ENCODE data around the gene VAV1. TPM values are rescaled to one million over a fixed set of nuclear protein-coding genes. Genes with fewer than 3 reads are reported as not detected.
A peak's percentile ranks its signal among the peaks of the same experiment; 100 is the strongest.

VAV1 gene
- total and polyA plus RNA-seq, 9 of the 15 experiments (the other 6 are each of a cell fraction or from before 2014, with no cell fraction given), result 0.46 to 20.1 (median 11.1) TPM

DNA sequence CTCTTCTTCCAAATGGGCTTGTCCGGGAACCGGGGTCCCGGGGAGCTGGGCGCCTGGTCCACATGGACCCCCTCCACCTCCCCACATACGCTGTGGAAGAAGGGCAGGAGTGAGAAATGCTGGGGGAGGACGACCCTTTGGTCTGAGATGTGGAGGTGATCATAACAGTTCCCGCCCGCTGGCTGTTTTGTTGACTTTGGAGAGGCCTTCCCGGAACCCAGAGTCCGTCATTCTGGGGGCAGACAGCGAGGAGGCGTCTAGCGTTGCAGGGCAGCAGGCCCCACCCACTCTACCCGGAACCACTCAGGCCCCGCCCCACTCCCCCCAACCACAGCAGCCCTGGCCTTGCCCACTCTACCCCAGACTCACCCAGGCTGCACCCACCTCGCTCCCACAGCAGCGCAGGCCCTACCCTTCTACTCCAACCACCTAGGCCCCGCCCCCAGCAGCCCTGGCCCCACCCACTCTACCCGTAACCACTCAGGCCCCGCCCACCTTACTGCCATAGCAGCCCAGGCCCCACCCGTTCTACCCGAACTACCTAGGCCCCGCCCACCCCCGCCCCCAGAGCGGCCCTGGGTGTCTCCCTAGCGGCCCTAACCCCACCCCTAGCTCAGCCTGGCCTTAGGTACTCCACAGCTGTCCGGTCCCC, 42.2 kb upstream of the VAV1 start (continued):
- TF ChIP-seq HDAC1 (IDR thresholded peaks at IDR 0.05), result 0 out of 4 replicates have a peak, but pooled peaks of 1 of the 2 experiments have one; percentile 61
- TF ChIP-seq POLR2G (IDR thresholded peaks at IDR 0.05; ENCODE audit: low read depth, low read length), result peak; percentile 45; the same call in 1 of the 2 replicates
- TF ChIP-seq, protein P1, sequence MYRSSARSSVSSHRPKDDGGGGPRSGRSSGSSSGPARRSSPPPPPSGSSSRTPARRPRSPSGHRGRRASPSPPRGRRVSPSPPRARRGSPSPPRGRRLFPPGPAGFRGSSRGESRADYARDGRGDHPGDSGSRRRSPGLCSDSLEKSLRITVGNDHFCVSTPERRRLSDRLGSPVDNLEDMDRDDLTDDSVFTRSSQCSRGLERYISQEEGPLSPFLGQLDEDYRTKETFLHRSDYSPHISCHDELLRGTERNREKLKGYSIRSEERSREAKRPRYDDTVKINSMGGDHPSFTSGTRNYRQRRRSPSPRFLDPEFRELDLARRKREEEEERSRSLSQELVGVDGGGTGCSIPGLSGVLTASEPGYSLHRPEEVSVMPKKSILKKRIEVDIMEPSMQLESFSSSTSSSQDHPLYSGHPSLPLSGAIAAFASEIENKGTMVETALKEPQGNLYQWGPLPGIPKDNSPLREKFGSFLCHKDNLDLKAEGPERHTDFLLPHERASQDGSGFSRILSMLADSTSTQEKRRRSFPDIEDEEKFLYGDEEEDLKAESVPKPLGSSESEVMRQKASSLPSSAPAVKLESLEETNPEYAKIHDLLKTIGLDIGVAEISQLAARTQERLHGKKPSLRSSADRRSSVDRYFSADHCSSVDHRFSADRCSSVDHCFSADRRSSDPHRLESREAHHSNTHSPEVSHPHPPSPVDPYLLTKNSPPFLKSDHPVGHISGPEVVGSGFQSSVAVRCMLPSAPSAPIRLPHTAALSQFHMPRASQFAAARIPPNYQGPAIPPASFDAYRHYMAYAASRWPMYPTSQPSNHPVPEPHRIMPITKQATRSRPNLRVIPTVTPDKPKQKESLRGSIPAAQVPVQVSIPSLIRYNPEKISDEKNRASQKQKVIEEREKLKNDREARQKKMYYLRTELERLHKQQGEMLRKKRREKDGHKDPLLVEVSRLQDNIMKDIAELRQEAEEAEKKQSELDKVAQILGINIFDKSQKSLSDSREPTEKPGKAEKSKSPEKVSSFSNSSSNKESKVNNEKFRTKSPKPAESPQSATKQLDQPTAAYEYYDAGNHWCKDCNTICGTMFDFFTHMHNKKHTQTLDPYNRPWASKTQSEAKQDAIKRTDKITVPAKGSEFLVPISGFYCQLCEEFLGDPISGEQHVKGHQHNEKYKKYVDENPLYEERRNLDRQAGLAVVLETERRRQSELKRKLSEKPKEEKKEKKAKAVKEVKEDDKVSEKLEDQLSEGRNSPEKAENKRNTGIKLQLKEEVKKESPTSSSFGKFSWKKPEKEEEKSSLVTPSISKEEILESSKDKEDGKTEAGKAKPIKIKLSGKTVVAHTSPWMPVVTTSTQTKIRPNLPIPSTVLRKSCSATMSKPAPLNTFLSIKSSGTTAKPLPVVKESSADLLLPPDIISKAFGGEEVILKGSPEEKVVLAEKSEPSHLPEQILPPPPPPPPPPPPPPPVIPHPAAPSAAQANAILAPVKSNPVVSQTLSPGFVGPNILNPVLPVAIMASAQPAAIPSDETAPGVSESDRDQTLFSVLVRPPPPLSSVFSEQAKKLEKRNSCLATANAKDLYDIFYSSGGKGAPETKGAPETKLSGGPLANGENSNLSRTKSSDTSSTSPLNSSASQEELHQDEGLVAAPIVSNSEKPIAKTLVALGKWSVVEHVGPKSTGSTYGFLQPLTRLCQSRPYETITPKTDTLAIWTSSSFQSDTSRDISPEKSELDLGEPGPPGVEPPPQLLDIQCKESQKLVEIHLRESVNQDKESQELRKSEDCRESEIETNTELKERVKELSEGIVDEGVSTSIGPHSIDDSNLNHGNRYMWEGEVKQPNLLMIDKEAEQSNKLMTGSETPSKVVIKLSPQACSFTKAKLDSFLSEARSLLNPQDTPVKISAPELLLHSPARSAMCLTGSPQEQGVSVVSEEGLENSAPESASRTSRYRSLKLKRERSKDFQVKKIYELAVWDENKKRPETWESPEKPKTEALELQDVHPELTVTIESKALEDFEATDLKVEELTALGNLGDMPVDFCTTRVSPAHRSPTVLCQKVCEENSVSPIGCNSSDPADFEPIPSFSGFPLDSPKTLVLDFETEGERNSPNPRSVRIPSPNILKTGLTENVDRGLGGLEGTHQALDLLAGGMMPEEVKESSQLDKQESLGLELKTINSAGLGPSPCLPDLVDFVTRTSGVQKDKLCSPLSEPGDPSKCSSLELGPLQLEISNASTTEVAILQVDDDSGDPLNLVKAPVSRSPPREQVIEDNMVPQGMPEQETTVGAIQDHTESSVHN (IDR thresholded peaks at IDR 0.05; ENCODE audit: borderline replicate concordance in 1 of 2, low read depth in 1 of 2), result no peak
- TF ChIP-seq GABPB1 (CRISPR knock-in tag; IDR thresholded peaks at IDR 0.05), result peak; percentile 43; the same call in 1 of the 2 replicates
- TF ChIP-seq FOSL1 (tag; conservative IDR thresholded peaks at IDR 0.05), result no peak
- TF ChIP-seq, protein P2, sequence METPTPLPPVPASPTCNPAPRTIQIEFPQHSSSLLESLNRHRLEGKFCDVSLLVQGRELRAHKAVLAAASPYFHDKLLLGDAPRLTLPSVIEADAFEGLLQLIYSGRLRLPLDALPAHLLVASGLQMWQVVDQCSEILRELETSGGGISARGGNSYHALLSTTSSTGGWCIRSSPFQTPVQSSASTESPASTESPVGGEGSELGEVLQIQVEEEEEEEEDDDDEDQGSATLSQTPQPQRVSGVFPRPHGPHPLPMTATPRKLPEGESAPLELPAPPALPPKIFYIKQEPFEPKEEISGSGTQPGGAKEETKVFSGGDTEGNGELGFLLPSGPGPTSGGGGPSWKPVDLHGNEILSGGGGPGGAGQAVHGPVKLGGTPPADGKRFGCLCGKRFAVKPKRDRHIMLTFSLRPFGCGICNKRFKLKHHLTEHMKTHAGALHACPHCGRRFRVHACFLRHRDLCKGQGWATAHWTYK (CRISPR knock-in tag; IDR thresholded peaks at IDR 0.05), result no peak
- no peak for TF ChIP-seq GATA2 (CRISPR knock-in tag; IDR thresholded peaks at IDR 0.05)
- 0 out of 2 replicates have a peak, but pooled peaks have one; percentile 6 for TF ChIP-seq ELF4 (CRISPR knock-in tag; IDR thresholded peaks at IDR 0.05)
- no peak for TF ChIP-seq HNRNPK (IDR thresholded peaks at IDR 0.05; ENCODE audit: low read depth, low read length, poor library complexity, severe bottlenecking)
- TF ChIP-seq DPF2 (IDR thresholded peaks at IDR 0.05), result peak; percentile 31; the same call in 1 of the 2 replicates
- TF ChIP-seq MAZ (CRISPR knock-in tag; conservative IDR thresholded peaks at IDR 0.05 in 1 of 2, IDR thresholded peaks at IDR 0.05 in 1 of 2), result peak; percentile 50 to 77
- peak; percentile 87 for TF ChIP-seq ZFX (CRISPR knock-in tag; IDR thresholded peaks at IDR 0.05)
- no peak for TF ChIP-seq STAT6 (CRISPR knock-in tag; IDR thresholded peaks at IDR 0.05)
- TF ChIP-seq BRF1 (IDR thresholded peaks at IDR 0.05; ENCODE audit: borderline replicate concordance, extremely low read depth, insufficient read length), result no peak

Data from K562 (cell line).